Measurements from ENCODE around the gene KIAA1210.

DNA sequence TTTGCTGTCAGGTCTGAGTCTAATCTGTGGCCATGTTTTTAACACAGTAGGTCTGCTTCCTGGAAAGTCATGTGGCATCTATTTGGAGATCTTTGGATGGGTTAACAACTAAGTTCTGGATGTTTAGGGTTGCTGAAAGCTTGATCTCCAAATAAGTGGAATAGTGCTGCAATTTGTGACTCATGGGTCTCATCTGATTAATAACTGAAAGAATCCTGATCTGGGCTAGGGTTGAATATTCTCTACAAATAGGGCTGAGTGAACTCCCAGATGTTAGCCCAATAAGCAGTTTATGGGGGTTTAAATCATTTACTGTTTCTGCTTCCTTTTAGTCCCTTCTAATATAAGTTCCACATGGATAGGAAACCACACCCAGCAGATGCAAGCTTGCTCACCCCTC is 31.7 kb downstream of the KIAA1210 start:
- TF ChIP-seq, protein P1, sequence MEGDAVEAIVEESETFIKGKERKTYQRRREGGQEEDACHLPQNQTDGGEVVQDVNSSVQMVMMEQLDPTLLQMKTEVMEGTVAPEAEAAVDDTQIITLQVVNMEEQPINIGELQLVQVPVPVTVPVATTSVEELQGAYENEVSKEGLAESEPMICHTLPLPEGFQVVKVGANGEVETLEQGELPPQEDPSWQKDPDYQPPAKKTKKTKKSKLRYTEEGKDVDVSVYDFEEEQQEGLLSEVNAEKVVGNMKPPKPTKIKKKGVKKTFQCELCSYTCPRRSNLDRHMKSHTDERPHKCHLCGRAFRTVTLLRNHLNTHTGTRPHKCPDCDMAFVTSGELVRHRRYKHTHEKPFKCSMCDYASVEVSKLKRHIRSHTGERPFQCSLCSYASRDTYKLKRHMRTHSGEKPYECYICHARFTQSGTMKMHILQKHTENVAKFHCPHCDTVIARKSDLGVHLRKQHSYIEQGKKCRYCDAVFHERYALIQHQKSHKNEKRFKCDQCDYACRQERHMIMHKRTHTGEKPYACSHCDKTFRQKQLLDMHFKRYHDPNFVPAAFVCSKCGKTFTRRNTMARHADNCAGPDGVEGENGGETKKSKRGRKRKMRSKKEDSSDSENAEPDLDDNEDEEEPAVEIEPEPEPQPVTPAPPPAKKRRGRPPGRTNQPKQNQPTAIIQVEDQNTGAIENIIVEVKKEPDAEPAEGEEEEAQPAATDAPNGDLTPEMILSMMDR (conservative IDR thresholded peaks at IDR 0.05) = no peak
- TF ChIP-seq ZFX (IDR thresholded peaks at IDR 0.05) = no peak

All from C4-2B (cell line).